CD4-positive, alpha-beta T cell treated with Interleukin-1 beta for 1 hour (primary cell): ENCODE measurements around the gene SLC9A9.

ENCODE experiments used
- DNase-seq, 2 donors: peaks; one replicate each; pipeline ENCODE4 v3.0.0-alpha.2; 2020 to 2022

SLC9A9 gene

DNA sequence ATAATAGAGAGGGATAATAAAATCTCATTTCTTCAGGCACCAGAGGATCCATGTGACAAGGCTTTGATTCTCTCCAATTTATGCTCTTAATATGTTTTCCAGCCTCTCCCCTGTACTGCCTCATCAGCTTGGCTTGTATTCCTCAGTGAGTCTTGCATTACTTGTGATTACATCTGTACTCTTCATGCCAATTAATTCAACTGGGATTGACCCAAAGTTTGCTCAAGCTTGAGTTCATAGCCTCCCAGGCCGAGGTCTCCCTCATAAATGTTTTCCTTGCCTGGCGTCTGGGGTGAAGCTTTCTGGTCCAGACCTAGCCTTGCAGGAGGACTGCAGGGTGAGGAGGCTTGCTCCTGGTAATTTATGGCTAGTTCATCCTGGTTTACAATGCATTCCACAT is 581.8 kb downstream of the SLC9A9 start:
- no peak for DNase-seq

DNA sequence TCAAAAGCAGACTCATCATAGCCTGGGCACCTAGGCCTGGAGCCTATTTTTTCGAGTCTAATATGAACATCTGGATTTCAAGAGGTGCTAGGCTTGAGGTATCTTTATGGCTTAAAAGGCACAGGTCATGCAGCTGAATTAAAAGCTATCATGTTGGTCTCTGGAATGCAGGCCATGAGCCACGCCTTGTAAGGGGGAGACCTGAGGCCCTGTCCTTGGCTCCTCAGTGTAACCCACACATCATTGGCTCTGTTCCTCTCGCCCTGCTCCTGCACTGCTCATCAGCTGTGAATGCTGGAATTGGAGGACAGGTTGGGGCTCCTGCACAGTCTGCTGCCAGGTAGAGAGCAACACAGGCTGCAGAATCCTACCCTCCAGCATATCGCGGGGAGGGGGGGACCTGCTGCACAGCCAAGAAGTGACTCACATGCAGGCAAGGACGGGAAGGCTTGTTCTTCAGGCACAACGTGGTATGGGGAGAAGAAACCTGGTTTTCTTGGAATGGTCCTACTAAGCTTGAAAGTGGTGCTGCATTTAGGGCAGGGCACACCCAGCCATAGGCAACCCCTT is 582.7 kb downstream of the SLC9A9 start:
- DNase-seq: no peak

DNA sequence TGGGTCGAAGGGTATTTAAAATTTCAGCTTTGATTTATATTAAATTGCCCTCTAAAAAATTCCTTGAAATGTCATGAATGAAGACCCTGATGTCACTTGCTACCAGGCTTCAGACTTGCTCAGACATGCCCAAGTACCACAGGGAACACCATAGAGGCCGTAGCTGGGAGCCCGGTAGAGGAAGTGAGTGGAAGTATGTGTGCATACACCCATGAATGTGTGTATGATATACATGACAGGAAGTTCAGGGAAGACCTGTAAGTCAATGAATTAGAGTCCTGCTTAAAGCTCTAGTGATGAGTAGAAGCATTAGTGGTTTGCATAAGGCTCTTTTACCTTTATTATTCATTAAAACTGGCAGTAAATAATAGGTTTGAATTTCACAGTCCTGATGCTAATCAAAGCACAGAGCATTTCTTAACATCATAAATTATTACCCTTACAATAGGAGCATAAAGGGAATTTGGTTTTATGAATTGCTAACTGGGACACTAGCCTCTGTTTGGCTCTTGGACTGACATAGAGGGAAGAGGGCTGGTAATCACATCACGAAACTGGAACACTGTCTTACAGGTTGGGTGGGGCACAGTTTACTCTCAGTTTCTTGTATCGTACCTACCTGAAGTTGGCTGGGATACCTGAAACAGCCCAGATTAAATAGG is 584.3 kb downstream of the SLC9A9 start:
- DNase-seq: no peak

DNA sequence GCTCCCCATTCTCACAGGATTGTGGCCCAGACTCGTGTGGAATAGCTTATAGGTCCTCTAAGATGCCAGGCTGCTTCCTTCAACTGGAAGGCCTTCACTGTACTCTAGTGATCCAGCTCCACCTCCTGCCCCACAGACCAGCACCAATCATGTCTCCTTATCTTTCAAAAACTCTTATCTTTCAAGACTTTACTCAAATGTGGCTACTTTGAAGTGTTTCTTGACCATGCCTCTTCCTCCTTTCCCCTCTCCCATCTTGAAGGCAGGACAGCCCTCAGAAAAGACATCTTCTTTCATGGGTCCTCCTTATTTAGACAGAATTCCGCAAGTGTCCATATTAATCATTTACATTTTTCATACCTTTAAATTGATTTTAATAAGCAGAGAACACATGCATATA is 586.4 kb downstream of the SLC9A9 start:
- no peak for DNase-seq

DNA sequence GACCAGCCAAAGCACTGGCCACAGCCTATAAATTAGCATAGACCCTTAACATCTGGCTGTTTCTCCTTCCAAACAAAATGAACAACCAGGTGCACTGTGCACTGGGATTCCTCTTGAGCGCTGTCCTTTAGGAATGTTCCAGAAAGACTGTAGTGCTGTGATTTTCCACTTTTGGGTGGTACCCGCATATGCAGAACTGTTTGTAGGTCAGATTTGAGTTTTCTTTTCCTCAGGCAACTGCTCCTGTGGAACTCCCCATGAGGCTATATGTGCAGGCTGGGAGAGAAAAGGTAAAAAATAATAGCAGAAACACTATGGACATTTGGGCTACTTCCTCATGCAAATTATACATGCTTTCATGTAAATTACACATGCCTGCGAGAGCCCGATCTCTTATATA is 589.6 kb downstream of the SLC9A9 start:
- DNase-seq: no peak

DNA sequence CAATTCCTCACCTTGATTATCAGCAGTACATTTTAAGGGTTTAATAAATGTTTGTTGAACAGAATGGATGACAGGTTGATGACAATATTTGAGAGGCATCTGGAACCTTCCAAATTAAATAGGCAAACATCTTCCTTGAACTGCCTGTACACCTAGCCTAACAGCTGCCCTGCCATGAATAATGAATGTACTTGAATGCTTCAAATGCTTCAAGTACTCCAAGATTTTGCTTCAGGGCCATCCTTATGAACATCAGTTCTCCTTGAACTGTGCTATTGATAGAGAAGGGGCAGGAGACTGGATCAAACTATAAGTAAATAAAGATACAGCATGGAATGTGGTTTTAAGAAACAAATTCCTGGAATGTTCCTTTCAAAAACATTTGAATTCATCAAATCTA is 591.9 kb downstream of the SLC9A9 start:
- DNase-seq: no peak

DNA sequence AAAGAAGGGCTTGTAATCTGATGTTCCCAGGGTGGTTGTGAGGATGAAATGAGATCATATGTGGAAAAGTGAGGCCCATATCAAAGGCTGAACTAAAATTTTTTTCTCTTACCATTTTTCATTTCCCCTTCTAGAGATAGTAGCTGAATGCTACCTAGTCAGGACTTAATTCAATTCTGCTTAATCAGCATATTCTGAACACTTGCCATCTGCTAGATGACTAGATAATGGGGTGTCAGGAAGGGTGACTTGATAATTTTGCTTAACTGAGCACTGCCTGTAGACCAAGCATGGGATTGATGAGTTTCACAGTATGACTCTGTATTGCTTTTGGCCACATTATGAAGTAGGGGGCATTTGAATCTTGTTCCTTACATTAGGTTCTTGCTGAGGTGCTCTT is 592.5 kb downstream of the SLC9A9 start:
- DNase-seq: no peak

DNA sequence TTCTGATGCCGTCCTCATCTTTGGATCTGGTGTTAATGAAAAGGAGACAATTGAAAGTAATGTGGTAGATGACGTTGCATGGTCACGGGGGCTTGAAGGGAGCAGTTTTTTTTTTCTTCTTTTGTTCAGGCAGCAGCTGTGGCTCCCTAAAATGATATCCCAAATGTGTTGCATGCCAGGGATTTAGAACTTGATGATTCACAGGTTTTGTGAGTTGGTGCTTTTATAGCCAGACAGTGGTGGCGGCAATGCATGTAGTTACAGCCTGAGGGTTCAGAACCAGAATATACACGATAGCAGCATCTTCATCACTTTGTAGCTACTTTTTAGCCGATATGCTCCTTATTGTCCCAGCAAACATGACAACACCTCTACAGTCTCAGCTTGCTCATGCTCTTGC is 595.3 kb downstream of the SLC9A9 start:
- no peak for DNase-seq

DNA sequence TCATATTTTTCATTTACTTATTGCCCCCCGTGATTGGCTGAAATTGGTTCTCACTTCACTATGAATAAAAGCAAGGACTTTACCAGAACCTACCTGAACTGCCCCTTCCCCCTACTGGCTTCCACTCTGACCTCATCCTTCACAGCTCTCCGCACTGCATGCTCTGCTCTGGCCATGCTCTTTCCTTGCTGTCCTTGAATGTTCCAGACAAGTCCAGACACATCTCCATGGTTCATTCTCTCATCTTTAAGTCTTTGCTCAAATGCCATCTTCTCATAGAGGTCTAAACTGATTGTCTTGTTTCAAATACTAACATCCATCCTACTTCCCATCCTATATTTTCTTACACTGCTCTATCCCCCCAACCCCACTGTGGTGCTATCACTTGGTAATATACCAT is 599.3 kb downstream of the SLC9A9 start:
- DNase-seq: no peak

DNA sequence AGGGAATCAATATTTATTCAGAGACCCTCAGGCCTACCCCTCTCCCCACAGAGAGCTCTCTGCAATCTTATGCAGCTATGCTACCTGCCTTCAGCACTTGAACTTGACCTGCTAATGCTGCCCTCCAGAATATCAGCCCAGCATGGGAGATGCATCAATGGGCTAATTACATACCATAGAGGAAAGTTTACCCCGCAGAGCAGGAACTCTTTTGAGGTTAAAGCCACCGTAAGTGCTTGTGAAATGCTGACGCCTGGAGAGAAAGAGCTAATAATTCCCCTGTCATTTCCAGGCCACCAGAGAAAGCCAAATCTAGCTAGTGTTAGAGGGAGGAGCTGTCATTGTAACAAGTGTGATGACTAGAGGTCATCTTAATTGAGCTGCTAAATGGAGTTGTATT is 601.2 kb downstream of the SLC9A9 start:
- no peak for DNase-seq

DNA sequence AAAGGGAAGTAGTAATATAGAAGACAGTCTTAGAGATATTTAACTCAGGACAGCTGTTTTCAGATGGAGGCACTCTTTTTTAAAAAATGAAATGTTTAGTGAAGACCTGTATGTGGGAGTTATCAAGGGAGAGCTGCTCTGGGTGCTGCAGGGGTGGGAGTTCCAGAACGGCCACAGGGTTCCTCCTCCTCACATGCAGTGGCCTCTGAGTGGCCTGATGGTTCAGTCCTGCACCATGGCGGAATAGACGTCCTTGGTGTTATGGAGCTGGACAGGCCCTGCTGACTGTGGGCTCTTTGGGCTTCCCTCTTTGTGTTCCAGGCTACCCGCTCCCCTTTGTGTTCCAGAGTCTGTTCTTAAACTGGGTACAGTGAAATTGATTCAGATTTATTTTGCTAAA is 602.6 kb downstream of the SLC9A9 start:
- DNase-seq: no peak

DNA sequence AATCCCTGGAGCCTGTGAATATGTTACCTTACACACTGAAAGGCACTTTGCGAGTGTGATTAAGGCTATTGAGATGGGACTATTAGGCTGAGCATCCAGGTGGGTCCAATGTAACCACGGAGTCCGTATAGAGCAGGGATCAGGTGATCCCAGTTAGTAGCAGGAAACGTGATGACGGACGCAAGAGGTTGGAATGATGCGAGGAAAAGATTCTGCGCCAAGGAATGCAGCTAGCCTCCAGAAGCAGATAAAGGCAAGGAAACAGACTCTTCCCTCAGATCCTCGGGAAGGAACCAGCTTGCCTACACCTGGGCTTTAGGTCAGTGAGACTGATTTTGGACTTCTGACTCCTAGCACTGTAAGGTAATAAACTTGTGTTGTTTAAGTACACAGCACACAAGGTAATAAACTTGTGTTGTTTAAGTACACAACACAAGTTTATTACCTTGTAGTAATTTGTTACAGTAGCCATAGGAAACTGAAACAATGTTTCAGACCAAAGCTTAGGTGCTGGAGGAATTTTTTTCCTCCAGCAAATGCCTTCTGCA is 603.7 kb downstream of the SLC9A9 start:
- DNase-seq: no peak

DNA sequence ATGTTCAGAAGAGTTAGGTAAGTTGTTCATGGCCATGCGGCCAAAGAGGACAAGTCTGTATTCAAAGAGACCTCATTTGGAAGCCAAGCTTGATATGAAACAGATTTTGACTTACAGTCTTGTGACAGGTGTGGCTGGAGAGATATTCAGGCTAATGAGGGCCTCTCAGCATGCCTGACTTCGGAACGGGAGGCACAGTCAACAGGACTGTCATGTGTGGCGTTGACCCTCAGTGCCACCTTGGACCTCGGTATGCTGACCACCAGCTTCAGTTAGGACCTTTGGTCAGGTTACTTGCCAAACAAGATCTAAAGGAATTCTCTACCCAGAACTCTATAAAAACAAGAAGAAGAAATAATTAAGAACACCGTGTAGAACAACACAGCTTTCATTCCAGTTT is 604.6 kb downstream of the SLC9A9 start:
- DNase-seq: no peak

DNA sequence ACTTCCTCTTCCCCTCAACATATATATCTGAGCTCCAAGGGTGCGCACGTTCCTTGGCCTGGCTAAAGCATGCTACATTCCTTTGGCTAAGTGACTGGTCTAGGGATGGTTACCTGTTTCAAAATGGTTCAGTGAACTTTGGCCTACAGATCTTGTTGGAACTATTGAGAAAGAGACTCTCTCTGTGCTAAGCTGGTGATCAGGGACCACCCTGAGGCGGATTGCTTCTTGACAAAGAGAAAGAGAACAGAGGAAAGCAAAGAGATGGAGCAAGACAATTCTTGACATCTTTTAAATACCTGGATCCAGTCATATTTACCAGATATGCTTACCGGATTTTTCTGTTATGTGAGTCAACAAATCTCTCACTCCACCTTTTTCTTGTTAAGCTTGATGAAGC is 605.6 kb downstream of the SLC9A9 start:
- no peak for DNase-seq

DNA sequence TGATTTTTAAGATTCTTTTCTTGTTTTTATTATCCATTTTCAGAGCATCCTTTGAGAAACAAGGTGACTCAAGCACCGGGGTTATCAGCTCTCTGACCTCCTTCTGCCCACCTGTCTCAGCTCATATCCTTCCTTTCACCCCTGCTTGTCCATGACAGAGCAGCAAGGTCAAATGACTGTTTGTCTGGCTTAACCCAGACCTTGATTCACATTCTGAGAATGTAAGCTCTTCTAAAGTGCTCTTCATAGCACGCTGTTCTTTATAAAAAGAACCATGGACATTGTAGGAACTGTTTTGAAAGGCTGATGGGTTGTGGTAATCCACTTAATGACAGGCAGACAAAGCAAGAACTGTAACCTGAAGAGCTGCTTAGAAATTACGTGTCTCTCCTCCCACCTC is 606.2 kb downstream of the SLC9A9 start:
- DNase-seq: no peak

DNA sequence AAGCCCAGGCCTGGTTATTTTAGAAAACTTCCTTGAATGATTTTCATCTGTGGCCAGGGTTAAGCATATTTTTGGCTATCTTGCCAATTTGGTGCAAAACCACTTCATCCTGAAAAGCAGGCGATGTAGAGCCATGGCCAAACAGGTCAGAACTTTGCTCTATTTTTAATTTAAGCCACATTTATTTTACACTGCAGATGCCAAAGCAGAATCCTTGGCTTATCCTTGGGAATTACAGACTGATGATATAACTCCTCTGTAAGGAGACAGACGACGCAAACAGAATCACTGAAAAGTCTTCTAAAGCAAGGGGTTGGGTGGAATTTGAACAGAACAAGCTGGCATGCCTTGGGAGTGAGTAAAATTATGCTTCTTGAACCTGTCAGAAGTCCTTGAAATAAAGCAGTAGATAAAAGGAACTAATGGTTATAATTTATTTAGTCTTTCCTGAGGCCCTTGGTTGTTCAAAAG is 606.8 kb downstream of the SLC9A9 start:
- no peak for DNase-seq

DNA sequence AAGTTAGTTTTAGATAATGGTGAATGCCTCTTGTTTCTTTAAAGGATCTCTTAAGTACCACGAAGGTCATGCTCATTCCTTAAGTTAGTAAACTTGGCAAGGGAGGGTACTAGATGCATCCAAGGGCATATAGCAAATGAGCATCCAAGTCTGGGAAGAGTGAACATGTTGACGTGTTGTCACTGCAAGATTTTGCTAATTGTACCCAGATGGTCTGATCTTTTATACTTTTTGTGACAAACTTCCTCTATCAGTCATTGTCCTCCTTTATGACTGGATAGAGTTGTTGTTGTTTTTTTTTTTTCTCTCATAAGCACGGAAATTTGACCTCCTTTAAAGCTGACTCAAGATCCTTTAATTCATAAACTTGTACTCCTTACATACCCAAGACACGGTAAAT is 607.4 kb downstream of the SLC9A9 start:
- no peak for DNase-seq

DNA sequence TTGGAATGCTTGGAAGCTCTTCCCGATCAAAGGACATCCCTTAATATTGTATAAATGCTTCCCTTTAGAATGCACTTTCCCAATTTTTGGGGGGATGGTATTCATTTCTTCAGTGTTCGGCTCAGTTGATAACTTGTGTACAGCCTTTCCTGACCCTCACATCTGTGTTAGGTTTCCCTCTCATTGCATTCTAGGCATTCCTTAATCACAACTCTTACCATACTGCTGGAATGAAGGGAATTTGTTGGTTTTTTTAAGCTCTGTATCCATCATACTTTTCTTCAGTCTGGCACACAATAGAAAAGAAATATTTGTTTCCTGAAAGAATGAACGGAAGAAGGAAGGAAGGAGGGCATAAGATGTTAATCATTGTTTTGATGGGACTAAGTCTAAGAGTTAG is 609.2 kb downstream of the SLC9A9 start:
- no peak for DNase-seq

DNA sequence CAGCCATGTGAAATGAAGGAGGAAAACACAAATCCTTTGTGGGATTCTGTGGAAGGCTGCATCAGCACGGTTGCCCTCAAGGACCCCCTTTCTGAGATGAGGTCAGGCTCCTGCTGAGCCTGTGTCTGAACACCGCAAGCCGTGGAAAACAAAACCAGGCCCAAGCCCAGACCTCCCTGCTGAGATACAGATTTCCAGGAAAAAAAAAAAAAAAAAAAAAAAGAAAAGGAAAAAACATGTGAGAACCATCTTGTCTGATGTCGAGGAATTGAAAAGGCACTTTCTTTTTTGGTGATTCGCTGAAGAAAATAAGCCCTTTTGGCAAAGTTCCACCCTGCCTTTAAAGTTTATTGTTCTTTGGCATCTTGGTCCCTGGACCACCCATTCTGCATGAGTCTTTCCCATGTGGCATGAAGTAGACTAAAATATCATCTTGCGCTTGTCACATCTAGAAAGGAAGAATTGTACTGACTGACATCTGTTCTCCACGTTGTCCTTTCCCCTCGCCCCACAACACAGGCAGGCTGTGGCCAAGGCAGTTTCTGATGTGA is 611.1 kb downstream of the SLC9A9 start:
- DNase-seq: no peak

DNA sequence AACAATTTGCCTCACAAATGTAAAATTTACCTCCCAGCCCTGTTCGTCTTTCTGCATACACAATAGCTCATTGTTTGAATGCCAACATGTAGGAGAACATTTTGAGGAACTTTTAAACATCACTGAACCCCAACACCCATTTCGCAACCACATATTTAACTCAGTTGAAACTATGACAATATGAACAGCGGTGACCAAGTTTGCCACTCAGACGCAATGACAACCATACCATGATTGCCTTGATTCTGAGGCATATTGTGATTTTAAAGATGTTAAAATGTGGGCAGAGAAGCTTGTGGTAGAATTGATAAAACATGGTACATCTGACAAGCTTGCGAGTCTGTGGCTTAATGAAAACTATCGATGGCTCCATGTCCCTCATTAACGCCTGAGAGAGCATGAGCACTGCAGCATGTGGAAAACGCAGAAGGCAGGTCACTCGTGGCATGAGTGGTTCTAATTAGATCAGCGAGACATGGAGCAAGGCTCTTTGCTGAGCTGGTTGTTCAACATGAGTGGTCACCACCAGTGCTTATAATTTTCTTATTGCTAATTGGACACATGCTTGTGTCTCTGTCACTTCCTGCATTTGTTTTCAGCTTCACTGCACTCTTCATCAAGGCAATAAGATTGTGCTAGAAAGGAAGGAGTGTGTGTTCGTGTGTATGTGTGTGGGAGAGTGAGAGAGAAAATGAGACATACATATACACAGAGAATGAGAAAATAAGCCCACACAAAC is 611.9 kb downstream of the SLC9A9 start:
- no peak for DNase-seq

DNA sequence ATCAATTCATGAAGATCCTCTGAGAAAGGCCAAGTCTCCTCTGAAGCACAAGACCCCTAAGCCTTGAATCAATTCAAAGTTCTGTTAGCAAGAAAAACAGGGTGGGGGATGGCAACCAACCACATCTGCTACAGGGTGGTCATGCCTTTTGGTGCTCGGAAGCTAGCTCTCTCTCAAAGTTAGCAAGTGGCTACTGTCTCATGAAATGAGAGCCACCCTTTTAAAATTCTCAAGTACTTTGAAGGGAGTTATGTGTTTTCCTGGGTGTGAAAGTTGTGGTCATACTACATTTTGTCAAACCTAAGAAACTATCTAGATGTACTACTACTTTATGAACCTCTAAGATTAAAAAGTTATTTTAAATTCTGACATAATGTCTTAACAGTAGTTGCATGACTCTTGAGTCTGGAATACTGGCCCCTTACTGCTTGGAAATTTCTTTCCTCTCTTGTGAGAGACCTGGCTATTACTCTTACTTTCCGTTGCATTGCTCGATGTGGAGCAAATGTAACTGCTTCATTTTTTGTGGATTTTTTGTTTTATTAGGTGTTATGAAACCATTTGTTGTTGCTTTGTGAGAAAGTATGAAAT is 612.6 kb downstream of the SLC9A9 start:
- DNase-seq: no peak

DNA sequence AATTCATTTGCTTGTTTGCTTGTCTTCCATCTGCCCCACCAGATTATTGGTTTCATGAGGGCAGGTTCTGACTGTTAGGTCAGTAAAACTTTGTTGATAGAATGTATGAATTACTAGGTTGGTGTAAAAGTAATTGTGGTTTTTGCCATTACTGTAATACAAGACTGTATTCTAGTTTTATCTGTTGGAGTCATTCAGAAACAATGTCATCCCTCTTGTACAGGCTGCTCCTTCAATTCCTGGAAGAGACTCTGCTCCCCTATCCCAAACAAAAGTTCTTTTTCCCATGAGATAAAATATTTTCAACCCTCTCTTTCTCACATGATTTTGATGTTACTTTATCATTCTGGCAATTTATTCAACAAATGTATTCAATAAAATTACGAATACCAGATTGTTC is 613.7 kb downstream of the SLC9A9 start:
- DNase-seq: no peak

DNA sequence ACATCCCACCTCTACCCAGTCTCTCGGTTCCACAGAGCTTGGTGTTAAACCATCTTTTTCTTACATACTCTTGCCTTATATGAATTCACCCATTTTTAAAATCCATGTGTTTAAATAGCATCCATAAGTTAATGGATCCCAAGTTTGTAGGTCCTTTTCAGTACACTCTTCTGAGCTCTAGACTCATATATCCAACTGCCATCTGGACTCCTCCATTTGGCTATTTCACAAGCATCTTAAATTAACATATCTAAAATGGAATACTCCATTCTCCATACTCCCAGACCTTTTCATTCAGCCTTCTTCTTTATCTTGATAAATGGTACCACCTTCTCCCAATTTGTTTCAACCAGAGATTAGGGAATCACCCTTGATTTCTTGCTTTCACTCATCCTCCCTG is 615.3 kb downstream of the SLC9A9 start:
- DNase-seq: no peak

DNA sequence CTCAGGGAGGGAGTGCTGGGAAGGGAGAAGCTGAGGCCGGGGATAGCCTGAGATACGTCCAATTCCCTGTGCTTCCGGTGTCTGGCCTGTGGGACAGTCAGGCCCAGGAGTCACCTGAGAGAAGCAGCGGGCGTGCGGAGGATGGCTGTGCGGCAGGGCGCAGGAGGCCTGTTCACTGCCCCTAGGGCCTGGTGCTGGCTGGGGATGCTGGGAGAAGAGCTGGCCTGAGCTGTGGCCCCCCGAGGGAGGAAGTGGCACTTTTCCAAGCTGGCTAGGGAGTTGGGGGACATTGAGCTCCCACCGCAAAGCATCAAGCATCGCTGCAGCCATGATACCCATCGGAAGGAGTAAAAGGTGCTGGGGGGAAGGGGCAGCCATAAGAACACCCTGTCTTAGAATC is 619.9 kb downstream of the SLC9A9 start:
- no peak for DNase-seq
